ENCODE measurements around the gene INF2.
A peak's percentile ranks its signal among the peaks of the same experiment; 100 is the strongest.

The INF2 gene

DNA sequence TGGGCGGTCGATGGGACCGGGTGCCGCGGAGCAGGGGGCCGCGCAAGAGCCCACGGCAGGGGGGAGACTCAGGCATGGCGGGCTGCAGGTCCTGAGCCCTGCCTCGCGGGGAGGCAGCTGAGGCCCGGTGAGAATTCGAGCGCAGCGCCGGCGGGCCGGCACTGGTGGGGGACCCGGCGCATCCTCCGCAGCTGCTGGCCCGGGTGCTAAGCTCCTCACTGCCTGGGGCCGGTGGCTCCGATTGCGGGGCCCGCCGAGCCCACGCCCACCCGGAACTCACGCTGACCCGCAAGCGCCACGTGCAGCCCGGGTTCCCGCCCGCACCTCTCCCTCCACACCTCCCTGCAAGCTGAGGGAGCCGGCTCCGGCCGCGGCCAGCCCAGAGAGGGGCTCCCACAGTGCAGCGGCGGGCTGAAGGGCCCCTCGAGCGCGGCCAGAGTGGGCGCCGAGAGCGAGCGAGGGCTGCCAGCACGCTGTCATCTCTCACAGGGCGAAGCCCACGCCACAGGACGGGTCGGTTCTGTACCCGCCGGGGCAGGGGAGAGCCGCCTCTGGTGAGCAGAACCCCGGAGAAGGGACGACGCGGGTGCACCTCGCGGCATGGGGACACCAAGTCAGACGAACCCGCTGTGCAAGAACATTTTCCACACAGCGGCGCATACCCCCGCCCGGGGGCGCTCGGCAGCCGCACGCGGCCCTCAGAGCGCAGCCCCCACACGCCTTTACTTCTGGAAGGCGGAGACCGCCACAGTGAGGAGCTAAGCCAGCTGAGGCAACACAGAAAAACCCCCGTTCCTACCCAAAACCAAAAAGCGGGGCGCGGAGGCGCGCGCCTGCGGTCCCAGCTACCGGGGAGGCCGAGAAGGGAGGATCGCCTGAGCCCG lies 62.4 kb downstream of the INF2 start:
- DNase-seq (ENCODE audit: low read depth in 3 of 3), result no peak

GRCh38 chr14:104752423-104752734 lies 63.0 kb downstream of the INF2 start:
- no peak for DNase-seq (ENCODE audit: low read depth in 3 of 3)

GRCh38 chr14:104752735-104753527 lies 63.5 kb downstream of the INF2 start, which contains the start of gene SIVA1:
SIVA1 (plus strand) TSS chr14:104753147; CDS start chr14:104753202, 55 bp downstream.
- peak; percentile 99 to 100 (median 100) for DNase-seq (ENCODE audit: low read depth in 3 of 3)

DNA sequence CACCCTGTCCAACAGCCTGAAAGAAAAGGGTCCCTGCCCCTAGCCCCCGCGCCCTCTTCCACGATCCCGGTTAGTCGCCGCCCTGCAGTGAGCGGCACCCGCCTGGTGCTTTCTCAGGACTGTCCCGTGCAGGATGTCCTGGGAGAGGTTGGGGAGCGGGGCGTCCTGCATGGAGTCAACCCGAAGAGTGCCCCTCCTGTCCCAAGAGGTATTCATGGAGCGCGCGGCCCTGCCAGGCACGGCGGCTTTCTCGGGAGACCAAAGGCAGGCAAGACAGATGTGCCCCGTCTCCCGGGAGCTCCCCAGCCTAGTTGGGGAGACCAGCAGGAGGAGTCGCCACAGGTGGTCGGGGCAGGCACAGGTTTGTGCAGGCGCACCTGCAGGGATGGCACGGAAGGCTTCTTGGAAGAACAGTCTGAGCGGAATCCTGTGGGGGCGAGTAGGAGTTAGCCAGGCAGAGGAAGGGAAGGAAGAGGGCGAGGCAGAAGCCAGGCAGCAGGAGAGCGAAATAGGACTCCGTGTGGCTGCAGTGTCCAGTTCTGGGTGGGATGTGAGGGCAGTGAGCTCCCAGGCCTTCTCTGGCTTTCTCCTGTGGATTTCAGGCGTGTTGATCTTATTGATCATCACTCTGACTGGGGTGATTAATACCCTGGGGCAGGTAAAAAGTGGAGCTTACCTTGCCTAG lies 64.3 kb downstream of the INF2 start:
- DNase-seq (ENCODE audit: low read depth in 3 of 3), result no peak

GRCh38 chr14:104754213-104754851 lies 64.9 kb downstream of the INF2 start:
- no peak for DNase-seq (ENCODE audit: low read depth in 3 of 3)

DNA sequence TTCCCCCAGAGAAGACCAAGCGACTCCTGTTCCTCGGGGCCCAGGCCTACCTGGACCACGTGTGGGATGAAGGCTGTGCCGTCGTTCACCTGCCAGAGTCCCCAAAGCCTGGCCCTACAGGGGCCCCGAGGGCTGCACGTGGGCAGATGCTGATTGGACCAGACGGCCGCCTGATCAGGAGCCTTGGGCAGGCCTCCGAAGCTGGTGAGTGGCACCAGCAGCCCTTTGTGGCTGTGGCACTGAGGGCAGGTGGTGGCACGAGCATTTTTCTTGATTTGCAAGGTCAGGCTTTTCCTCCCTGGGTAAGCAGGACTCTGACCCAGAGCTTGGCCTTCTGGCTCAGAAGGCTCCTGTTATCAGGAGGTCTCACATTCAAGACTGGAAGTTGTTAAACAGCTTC lies 66.2 kb downstream of the INF2 start:
- DNase-seq (ENCODE audit: low read depth in 3 of 3), result no peak

- DNase-seq (ENCODE audit: low read depth in 3 of 3), result no peak
Observed at GRCh38 chr14:104756477-104757237, 67.2 kb downstream of the INF2 start.

DNA sequence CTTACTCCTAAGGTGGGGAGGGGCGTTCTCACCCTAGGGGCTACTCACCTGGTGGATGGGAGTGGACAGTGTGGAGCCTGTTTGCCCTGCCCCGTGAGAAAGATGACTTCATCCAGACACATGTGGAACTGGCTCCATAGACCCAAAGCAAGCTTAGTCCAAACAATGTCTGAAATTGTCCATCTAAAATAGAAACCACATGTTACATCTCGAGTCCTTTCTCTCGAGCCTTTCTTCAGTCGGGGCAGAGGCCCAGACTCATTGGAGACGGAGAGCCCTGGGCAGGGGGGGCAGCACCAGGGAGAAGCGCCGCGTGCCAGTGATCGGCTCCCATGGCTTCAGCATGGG lies 67.8 kb downstream of the INF2 start:
- no peak for DNase-seq (ENCODE audit: low read depth in 3 of 3)

DNA sequence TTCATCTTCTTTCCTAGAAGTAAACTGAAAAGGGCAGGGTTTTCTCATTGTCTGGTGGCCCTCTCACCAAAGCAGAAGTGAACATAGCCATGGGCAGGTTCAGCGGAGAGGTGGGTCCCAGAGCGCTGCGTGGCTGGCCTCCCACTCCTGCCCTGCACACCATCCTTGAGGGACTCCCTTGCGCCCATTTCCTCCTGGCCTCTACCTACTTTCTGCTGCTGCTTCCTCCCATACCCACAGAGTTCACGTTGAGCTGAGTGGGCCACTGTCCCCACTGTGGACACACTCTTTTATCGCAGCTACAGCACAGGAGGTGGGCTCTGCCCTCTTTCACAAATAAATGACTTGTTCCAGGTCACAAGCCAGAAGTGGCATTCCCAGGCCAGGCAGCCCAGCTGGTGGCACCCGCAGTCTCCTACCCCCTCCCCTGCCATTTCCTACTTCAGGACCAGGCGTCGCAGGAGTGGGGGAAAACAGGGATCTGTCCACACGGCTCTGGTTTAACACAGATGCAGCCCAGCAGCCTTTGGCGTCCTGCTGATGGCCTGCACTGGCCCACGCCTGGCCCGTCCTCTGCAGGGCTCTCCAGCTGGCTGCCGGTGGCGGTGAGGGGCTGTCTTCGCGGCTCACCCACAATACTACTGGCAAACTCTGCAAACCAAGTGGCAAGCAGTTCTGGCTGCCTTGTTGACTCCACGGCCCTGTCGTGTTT lies 68.4 kb downstream of the INF2 start:
- DNase-seq (ENCODE audit: low read depth in 3 of 3), result no peak

DNA sequence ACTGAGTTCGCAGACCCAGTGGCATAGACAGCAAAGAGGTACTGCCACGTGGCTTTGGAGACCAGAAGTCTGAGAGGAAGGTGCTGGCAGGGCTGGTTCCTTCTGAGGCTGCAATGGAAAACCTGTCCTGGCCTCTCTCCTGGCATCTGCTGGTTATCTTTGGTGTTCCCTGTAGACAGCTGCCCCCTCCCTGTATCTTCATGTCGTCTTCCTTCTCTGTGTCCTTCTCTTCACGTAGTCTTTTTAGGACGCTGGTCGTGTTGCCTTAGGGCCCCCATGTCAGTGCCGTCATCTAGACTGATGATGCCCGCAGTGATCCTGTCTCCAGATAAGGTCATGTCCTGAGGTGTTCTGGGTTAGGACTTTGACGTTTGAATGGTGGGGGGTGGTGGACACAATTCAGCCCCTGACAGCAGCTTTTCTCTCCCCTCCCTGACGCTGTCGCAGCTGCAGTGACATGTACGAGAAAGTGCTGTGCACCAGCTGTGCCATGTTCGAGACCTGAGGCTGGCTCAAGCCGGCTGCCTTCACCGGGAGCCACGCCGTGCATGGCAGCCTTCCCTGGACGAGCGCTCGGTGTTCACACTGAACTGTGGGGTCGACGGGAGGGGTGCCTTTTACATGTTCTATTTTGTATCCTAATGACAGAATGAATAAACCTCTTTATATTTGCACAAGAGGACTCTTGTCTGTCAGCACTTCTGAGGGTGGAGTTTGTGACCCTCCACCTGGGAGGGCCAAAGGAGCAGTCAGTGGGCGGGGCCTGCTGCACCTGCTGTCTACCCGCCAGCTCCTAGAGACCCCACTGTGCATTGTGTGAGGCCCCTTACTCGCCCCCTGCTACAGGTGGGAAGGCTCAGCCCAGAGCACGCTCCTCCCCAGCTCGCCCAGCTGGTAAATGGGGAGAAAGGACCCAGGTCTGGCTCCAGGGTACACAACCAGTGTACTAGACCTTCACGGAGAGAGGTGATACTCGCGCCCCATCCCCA lies 69.9 kb downstream of the INF2 start:
- no peak for DNase-seq (ENCODE audit: low read depth in 3 of 3)

- no peak for DNase-seq (ENCODE audit: low read depth in 3 of 3)
Observed at GRCh38 chr14:104765517-104765916, 76.1 kb downstream of the INF2 start.

GRCh38 chr14:104766256-104766862 lies 76.9 kb downstream of the INF2 start:
- no peak for DNase-seq (ENCODE audit: low read depth in 3 of 3)

DNA sequence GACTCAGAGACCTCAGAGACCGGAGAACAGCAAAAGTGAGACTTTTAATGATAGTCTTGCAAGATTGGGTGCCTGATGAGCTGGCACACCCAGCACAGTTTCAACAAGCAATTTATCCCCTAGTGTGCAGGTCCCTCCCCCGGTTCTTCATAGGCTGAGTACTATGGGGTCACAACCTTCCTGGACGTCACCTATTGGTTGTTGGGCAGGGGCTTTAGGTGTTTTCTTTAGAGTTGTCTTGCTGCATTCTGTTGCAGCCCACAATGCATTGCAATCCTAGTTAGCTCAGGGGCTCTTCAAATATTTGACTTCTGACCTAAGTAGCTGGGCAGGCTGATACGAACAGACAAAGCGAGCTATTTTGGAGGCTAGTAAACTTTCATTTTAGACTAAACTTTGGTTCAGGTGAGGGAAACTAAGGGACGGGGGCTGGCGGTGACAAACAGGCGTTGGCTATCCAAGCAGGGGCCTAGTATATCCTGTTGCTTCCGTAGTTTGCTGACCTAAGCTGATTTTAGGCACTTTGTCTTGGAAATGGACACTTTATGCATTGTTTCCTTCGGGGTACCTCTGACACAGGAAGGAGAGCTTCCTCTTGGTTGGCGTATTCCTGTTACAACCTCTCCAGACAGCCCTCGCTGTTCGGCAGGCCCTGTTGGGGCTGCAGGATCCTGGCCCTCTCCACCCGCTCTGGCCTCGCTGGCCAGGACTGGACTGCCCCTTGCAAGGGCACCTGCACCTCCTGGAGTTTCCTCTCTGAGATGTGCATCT lies 77.6 kb downstream of the INF2 start:
- DNase-seq (ENCODE audit: low read depth in 3 of 3), result no peak

DNA sequence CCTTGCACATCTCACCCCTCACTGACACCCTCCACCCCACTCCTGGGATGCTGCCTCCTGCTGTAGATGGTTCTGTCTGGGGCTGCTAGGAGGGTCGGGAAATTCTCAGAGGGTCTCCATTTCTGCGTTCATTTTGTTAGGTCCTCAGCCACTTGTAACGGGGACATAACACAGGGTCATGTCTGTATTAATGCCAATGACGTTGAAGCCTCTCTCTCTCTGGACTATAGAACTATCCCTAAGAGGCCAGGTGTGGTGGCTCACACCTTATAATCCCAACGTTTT lies 78.2 kb downstream of the INF2 start:
- DNase-seq (ENCODE audit: low read depth in 3 of 3), result no peak

- DNase-seq (ENCODE audit: low read depth in 3 of 3), result peak; percentile 83 to 91 (median 89)
Observed at GRCh38 chr14:104768437-104769323, 79.3 kb downstream of the INF2 start.

GRCh38 chr14:104769324-104770071 lies 80.1 kb downstream of the INF2 start:
- DNase-seq (ENCODE audit: low read depth in 3 of 3), result no peak
